GM21529 (cell line): Measurements from ENCODE around the gene RAB35.

Source experiments
- ATAC-seq: cut with Tn5 transposase; IDR thresholded peaks from one replicate; pipeline ENCODE4 v1.9.1; 2021; ENCODE audit not compliant: unreplicated experiment

RAB35 gene

DNA sequence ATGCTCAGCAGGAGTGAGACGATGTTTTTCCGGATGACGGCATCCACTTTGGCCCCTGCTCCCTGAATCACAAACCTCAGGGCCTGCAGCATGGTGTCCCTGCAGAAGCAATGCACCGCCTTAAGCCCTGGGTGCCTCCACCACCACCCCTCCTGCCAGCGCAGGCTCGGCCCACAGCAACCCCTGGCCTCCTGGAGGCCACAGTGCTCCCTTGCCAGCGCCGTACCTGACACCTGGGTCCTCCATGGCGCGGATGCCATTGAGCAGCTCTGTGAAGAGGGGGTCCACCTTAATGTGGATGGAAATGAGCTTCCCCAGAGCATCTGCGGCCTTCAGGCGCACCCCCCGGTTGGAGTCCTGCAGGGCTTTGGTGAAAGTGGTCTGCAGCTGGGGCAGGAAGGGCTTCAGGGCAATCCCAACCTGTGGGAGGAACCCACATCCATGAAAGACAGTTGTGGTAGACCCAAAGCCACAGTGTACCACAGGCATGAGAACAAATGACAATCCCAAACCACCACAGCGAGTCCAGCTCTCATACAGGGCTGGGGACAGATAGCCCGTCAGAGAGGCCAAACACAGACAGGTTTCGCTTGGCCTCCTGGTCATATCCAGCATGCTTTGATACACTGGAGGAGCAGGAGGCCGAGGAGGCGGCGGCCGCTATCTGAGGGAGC lies 17.9 kb upstream of the RAB35 start:
- no peak for ATAC-seq

DNA sequence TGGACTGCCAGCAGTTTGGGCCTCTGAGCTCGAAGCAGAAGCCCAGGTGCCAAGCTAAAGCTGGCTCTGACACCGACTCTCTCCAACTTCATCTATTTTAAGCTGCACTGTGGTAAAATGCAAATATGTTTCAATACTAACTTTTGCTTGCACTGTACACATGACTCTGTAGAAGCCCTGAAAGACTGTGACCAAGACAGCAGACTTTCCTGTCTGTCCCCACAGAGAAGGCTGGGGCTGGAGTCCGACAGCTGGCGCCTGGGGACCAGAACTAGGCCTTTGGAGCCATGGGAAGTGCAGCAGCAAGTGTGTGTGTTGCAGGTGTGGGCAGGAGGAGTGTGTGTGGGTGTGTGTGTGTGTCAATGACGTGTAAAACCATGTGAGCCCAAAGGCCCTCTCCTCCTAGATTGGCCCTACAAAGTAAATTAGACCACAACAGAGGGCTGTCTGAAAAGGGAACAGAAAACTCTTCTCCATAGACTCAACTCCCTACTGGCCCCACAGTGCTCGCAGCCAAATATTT lies 16.4 kb upstream of the RAB35 start:
- peak; percentile 93 for ATAC-seq

DNA sequence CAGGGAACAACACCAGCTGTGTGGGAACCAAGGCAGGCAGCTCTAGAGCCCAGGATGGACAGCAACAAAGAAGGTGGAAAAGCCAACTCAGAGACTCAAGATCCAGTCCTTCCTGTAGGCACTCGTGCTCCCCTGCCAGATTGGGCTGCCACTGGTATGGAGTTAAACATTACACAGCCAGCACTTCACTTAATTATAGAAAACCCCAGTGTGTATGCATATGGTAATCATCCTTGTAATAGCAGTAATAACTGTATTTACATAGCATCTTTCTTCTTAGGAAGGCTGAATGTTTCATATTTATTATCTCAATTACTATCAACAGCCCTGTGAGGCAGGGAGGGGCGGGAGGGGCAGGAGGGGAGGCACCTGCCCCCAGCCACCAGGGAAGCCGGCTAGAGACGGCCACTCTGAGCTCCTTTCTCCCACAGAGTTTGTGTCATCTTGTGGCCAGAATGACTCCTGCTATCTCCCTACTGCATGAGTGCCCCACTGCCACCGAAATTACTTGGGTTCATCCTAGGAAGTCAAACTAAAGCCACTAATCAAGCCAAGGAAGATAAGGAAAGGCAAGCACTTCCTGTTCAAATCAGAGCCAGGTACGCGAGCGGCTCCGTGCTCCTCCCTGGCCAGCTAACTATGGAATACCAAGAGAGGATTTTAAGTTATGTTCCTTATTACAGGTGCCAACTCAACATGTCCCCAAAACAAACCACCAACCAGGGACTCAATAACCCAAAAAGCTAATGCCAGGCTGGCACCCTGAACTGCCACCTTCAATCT lies 15.7 kb upstream of the RAB35 start:
- ATAC-seq: no peak

DNA sequence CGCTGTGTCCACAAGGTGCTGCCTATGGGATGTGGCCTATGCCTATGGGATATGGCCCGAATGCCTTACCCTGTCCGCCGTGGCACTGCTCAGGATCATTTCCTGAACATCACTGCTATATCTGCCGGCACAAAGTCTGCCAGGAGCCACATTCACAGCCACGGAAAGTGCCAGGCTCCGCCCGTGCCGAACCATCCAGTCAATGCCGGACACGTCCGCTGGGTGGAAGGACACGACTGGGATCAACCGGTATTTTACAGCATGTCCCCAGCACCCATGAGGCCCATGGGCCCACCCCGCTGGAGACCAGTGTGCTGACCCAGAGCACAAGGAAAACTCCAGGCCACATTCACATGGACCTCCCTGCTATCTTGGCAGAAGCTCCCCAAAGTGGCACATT lies 14.6 kb upstream of the RAB35 start:
- ATAC-seq: no peak

DNA sequence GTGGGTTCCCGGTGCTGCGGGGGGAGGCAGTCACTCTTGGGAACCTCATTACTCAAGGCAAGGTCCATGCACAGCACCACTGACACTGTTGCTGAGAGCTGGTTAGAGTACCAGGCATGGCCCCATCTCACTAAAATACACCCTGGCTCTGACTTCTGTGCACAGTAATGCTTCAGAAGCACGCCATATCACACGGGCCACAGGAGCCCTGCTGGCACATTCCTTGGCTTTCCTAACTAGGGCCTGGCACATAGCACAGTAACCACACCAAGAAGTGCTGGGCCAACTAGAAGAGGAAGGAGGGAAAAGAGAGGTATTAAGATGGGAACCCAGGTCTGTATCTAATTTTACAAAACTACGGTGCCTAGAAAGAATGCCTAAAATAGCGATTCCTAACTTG lies 13.5 kb upstream of the RAB35 start:
- ATAC-seq: no peak

DNA sequence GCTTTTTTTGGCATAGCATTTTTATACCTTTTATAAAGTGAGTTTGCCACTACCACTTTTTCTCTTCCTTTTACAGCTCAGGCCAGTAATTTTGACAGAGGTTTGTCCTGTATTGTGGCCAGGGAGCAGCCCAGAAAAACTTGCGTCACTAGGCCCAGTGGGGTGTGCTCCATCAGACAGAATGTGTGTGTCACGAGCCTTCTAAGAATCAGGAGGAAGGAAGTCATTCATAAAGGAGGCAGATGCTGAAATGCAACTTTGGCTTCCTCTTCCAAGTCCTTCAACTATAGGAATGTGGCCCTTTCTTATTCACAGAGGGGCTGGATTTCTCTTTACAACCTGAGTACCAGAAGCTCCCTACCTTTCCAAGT lies 10.1 kb upstream of the RAB35 start:
- no peak for ATAC-seq

- no peak for ATAC-seq
Measured at GRCh38 chr12:120125792-120126634, 9.5 kb upstream of the RAB35 start.

GRCh38 chr12:120125029-120125428 lies 8.5 kb upstream of the RAB35 start:
- no peak for ATAC-seq

DNA sequence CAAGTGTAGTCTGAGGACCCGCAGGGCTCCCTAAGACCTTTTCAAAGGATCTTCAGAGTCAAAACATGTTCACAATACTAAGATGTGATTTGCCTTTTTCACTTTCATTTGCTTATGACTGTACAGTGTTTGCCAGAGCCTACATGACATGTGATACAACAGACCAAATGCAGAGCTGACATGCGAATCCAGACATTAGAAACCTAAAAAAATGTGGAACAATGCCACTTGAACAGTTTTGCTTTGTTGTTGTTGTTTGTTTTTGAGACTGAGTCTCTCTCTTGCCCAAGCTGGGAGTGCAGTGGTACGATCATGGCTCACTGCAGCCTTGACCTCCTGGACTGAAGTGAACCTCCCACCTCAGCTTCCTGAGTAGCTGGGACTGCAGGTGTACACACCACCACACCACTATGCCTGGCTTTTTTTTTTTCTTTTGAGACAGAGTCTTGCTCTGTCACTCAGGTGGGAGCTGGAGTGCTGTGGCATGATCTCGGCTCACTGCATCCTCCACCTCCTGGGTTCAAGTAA lies 5.3 kb upstream of the RAB35 start:
- ATAC-seq: peak; percentile 48

GRCh38 chr12:120121343-120121742 lies 4.8 kb upstream of the RAB35 start:
- ATAC-seq: no peak

DNA sequence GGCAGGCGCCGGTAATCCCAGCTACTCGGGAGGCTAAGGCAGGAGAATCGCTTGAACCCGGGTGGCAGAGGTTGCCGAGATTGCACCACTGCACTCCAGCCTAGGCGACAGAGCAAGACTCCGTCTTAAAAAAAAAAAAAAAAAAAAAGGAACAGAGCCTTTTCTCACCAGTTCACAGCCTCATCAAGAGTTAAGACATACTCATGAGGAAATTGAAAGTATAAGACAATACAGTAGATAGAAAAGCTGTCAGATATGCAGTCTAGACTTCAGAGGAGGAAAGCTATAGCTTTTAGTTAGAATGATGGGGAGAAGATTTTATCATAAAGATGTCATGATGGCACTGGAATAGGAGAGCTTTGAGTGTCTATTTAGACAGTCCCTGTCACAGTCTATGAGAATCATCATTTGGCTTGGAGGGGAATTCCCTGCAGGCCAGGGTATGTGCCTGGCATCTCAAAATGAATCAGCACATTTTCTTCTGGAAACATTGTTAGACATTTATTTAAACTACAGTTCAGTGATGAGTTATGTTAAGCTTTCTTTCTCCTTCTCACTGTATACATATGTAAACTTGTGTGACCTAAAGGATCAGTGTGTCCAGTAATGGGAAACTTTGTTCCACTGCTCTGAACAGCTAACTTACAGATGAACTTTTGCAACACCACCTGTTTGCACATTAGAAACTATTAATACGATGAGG lies 2.9 kb upstream of the RAB35 start:
- peak; percentile 27 for ATAC-seq

DNA sequence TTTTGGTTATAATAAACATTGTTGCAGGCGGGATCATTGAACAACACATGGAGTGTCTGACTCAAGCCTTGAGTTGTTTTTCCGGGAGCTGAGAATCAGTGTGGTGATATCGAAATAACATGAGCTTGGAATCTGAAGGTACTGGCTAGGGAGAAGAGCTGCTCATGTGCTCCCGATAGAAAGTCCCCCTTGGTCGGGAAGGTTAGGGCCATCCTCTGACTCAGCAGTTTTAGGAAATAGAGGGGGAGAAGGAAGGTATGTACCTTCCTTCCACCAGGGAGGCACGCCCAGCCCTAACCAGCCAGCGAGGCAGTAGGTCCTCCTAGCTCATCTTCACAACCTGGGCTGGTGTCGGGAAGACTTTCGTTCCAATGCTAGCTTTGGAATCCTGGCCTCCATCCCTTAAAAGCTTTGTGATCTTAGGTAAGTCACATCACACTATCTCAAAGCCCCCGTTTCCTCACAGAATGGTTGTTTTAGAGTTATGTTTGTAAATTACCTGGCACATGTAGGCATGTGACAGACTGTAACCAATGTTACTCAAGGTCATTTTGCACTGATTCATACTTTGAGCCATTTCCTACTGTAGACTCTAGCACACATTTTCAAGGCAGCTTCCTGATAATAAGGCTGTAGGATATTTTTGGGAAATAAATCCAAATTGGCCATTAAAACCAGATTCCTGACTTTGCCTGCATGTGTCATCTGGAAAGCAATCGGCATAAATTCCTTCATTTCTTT lies 1.9 kb upstream of the RAB35 start:
- no peak for ATAC-seq

DNA sequence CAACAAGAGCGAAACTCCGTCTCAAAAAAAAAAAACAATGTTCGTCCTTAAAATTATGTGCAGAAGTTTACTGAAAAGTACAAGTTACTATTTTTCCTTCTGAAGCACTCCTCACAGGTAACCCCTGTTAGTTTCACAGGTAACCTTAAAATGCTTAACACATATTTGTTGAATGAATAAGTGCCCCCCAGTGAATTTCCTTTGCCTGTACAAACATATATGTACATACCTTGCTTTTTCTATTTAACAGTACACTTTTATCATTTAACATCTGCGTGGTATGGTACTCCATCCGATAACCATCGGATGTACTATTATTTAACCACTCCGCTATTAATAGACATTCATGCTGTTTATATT lies 1.4 kb upstream of the RAB35 start:
- no peak for ATAC-seq

- ATAC-seq: peak; percentile 38
Measured at GRCh38 chr12:120116792-120117651, 469 bp upstream of the RAB35 start.

GRCh38 chr12:120115692-120116440 lies 687 bp downstream of the RAB35 start:
- ATAC-seq: peak; percentile 4

DNA sequence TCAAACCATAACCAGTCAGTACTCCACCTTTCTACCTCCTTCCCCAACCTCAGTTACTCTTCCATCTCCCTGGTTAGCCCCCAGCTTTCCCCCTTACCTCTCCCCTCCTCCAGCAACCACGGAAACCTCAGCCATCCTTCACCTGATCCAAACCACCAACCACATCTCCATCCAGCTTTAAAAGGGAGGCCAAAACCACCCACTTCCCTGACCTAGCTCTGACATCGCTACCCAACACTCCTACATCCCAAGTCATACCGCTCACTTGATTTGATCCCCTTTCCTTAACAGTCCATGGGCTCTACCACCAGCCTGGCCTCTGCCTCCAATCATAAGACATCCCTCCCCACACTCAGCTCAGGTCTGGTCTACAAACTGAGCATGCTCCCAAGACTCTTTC lies 1.5 kb downstream of the RAB35 start:
- ATAC-seq: no peak

DNA sequence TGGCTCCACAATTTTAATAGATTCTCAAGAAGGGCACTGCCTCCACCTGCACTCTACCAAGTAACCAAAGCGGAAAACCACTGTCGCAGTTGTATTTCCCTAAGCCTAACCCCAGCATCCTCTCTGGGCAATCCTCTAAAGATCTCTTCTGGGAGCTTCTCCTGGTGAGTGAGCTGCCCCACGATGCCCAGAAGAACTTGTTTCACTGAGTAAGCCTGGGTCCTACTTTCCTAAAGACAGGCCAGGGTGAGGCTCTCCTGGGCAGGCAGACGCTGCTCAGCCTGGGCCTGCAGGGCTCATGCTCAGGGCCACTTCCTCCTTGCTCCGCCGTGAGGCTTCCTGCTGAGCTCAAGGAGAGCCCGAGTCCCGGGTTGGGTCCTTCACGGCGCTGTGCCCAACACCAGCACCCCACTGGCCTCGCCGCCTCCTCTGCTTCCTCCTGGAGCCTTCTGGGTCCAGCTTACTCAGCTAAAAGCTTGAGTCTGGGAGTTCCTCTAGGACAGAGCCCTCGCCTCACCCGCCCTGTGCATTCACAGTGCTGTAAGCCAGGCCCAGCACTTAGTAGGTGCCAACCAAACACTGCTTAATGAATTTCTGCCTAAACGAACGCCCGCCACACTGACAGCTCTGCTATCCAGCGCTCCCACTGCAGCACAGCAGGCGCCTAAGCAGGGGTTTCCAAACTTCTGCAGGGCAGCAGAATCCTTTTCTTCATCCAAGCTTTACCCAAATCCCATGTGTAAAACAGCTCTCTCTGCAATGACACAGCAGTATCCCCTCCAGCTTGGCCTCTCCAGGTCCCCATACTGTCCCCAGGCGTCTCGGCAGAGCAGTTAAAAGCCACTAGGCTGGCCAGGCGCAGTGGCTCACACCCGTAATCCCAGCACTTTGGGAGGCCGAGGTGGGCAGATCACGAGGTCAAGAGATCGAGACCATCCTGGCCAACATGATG lies 5.7 kb downstream of the RAB35 start:
- peak; percentile 74 for ATAC-seq
